ENCODE results near the gene PRICKLE2.

The PRICKLE2 gene

DNA sequence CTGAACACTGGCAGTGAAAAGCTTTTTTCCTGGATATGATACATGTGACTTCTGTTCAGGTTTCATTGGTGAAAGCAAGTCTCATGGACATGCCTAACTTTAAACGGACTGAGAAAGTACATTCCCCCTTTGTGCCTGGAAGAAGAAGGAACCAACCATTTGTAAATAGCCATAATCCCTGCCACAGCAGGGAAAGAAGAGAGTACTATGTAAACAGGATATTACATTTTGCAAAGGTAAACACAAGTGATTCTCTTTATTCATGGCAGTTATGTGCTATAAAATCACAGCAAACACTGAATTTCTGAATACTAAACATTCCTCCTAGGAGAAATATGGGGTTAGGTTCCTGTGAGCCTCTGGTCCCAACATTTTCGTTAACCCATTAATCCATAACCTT is 46.8 kb downstream of the PRICKLE2 start:
- POLR2A ChIA-PET, result no interaction called here
- no peak for TF ChIP-seq ZBTB8A (tag by site-specific recombination; IDR thresholded peaks at IDR 0.05)
- TF ChIP-seq ZNF132 (tag by site-specific recombination; IDR thresholded peaks at IDR 0.05; ENCODE audit: borderline replicate concordance), result no peak
- Histone ChIP-seq H3K4me3 (ENCODE audit: low read depth, low read length) (no peak overlapping the region), H3K4me1 (ENCODE audit: control insufficient read depth, insufficient read depth, low read length) (no peaks in the 10 kb centered on the region), H3K9me3 (ENCODE audit: control insufficient read depth, insufficient read depth, low read depth, low read length) (no peaks in the 10 kb centered on the region), H3K27ac (ENCODE audit: extremely low read depth, low read depth, low read length) (no peak overlapping the region), H3K36me3 (ENCODE audit: control insufficient read depth in 2 of 2, insufficient read depth in 1 of 2, low read length in 2 of 2) (no peaks in the 10 kb centered on the region)
- CTCF ChIA-PET, result no interaction called here

DNA sequence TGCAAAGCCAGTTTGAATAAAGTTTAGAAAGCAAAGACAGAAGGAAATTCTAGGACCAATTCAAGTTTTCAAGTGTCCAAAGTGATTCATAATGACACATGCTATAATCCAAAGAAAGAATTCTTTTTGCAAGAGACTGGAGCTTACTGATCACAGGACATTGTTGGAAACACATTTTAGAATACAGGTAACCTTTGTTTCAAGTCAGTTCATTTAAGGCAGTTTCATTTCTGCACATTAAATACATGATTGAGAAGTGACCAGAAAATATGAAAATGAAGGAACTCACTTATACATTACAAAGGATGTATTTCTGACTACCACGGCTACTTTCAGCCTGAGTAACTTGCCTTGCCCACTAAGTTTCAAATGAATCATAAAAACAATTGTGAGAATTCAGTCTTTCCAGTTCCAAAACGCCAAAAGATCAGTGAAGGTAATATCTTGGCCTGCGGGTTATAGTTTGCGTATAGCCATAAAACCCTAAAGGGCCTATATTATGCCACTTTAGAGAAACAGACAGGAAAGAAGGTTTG is 48.7 kb downstream of the PRICKLE2 start:
- Histone ChIP-seq H3K4me1 (ENCODE audit: control insufficient read depth, insufficient read depth, low read length) (no peaks in the 10 kb centered on the region), H3K36me3 (ENCODE audit: control insufficient read depth in 2 of 2, insufficient read depth in 1 of 2, low read length in 2 of 2) (no peaks in the 10 kb centered on the region), H3K27ac (ENCODE audit: extremely low read depth, low read depth, low read length) (no peak overlapping the region), H3K4me3 (ENCODE audit: low read depth, low read length) (no peak overlapping the region), H3K9me3 (ENCODE audit: control insufficient read depth, insufficient read depth, low read depth, low read length) (no peaks in the 10 kb centered on the region)
- CTCF ChIA-PET, result interaction anchor here (1.0 kb wide), 1 partner anchor 145 kb away, joined by 5 read pairs; no protein-coding TSS in a partner anchor
- no peak for TF ChIP-seq ZNF10 (tag by site-specific recombination; IDR thresholded peaks at IDR 0.05)
- TF ChIP-seq ZNF24 (tag by site-specific recombination; IDR thresholded peaks at IDR 0.05), result no peak
- TF ChIP-seq ZFP41 (tag by site-specific recombination; IDR thresholded peaks at IDR 0.05; ENCODE audit: borderline replicate concordance), result no peak
- TF ChIP-seq, protein P1, sequence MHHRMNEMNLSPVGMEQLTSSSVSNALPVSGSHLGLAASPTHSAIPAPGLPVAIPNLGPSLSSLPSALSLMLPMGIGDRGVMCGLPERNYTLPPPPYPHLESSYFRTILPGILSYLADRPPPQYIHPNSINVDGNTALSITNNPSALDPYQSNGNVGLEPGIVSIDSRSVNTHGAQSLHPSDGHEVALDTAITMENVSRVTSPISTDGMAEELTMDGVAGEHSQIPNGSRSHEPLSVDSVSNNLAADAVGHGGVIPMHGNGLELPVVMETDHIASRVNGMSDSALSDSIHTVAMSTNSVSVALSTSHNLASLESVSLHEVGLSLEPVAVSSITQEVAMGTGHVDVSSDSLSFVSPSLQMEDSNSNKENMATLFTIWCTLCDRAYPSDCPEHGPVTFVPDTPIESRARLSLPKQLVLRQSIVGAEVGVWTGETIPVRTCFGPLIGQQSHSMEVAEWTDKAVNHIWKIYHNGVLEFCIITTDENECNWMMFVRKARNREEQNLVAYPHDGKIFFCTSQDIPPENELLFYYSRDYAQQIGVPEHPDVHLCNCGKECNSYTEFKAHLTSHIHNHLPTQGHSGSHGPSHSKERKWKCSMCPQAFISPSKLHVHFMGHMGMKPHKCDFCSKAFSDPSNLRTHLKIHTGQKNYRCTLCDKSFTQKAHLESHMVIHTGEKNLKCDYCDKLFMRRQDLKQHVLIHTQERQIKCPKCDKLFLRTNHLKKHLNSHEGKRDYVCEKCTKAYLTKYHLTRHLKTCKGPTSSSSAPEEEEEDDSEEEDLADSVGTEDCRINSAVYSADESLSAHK (tag by site-specific recombination; IDR thresholded peaks at IDR 0.05), result no peak
- TF ChIP-seq ZNF658 (tag by site-specific recombination; IDR thresholded peaks at IDR 0.05), result no peak
- TF ChIP-seq ZNF621 (tag by site-specific recombination; IDR thresholded peaks at IDR 0.05), result no peak
- TF ChIP-seq ZFHX2 (tag by site-specific recombination; conservative IDR thresholded peaks at IDR 0.05), result no peak
- TF ChIP-seq, protein P2, sequence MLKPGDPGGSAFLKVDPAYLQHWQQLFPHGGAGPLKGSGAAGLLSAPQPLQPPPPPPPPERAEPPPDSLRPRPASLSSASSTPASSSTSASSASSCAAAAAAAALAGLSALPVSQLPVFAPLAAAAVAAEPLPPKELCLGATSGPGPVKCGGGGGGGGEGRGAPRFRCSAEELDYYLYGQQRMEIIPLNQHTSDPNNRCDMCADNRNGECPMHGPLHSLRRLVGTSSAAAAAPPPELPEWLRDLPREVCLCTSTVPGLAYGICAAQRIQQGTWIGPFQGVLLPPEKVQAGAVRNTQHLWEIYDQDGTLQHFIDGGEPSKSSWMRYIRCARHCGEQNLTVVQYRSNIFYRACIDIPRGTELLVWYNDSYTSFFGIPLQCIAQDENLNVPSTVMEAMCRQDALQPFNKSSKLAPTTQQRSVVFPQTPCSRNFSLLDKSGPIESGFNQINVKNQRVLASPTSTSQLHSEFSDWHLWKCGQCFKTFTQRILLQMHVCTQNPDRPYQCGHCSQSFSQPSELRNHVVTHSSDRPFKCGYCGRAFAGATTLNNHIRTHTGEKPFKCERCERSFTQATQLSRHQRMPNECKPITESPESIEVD (tag by site-specific recombination; IDR thresholded peaks at IDR 0.05), result no peak
- TF ChIP-seq, protein P3, sequence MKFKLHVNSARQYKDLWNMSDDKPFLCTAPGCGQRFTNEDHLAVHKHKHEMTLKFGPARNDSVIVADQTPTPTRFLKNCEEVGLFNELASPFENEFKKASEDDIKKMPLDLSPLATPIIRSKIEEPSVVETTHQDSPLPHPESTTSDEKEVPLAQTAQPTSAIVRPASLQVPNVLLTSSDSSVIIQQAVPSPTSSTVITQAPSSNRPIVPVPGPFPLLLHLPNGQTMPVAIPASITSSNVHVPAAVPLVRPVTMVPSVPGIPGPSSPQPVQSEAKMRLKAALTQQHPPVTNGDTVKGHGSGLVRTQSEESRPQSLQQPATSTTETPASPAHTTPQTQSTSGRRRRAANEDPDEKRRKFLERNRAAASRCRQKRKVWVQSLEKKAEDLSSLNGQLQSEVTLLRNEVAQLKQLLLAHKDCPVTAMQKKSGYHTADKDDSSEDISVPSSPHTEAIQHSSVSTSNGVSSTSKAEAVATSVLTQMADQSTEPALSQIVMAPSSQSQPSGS (tag by site-specific recombination; IDR thresholded peaks at IDR 0.05; ENCODE audit: low read depth), result no peak
- no peak for TF ChIP-seq ZNF324 (tag by site-specific recombination; IDR thresholded peaks at IDR 0.05)
- TF ChIP-seq, protein P4, sequence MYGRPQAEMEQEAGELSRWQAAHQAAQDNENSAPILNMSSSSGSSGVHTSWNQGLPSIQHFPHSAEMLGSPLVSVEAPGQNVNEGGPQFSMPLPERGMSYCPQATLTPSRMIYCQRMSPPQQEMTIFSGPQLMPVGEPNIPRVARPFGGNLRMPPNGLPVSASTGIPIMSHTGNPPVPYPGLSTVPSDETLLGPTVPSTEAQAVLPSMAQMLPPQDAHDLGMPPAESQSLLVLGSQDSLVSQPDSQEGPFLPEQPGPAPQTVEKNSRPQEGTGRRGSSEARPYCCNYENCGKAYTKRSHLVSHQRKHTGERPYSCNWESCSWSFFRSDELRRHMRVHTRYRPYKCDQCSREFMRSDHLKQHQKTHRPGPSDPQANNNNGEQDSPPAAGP (tag by site-specific recombination; IDR thresholded peaks at IDR 0.05), result no peak
- TF ChIP-seq TRIM28 (IDR thresholded peaks at IDR 0.05; ENCODE audit: borderline replicate concordance, low read length), result no peak
- TF ChIP-seq, protein P5, sequence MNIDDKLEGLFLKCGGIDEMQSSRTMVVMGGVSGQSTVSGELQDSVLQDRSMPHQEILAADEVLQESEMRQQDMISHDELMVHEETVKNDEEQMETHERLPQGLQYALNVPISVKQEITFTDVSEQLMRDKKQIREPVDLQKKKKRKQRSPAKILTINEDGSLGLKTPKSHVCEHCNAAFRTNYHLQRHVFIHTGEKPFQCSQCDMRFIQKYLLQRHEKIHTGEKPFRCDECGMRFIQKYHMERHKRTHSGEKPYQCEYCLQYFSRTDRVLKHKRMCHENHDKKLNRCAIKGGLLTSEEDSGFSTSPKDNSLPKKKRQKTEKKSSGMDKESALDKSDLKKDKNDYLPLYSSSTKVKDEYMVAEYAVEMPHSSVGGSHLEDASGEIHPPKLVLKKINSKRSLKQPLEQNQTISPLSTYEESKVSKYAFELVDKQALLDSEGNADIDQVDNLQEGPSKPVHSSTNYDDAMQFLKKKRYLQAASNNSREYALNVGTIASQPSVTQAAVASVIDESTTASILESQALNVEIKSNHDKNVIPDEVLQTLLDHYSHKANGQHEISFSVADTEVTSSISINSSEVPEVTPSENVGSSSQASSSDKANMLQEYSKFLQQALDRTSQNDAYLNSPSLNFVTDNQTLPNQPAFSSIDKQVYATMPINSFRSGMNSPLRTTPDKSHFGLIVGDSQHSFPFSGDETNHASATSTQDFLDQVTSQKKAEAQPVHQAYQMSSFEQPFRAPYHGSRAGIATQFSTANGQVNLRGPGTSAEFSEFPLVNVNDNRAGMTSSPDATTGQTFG (tag by site-specific recombination; IDR thresholded peaks at IDR 0.05; ENCODE audit: borderline replicate concordance), result no peak
- no peak for TF ChIP-seq ZNF701 (tag by site-specific recombination; IDR thresholded peaks at IDR 0.05)
- no peak for TF ChIP-seq ZNF37A (tag by site-specific recombination; IDR thresholded peaks at IDR 0.05)
- no peak for TF ChIP-seq ZNF623 (tag by site-specific recombination; IDR thresholded peaks at IDR 0.05)
- TF ChIP-seq ZNF544 (tag by site-specific recombination; IDR thresholded peaks at IDR 0.05), result no peak
- TF ChIP-seq SALL2 (tag by site-specific recombination; IDR thresholded peaks at IDR 0.05; ENCODE audit: borderline replicate concordance), result no peak
- TF ChIP-seq, protein P6, sequence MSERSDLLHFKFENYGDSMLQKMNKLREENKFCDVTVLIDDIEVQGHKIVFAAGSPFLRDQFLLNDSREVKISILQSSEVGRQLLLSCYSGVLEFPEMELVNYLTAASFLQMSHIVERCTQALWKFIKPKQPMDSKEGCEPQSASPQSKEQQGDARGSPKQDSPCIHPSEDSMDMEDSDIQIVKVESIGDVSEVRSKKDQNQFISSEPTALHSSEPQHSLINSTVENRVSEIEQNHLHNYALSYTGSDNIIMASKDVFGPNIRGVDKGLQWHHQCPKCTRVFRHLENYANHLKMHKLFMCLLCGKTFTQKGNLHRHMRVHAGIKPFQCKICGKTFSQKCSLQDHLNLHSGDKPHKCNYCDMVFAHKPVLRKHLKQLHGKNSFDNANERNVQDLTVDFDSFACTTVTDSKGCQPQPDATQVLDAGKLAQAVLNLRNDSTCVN (tag by site-specific recombination; optimal IDR thresholded peaks at IDR 0.05), result no peak
- POLR2A ChIA-PET, result no interaction called here

All from HEK293 (cell line).